ENCODE measurements around the gene TMEM106B. TPM values are rescaled to one million over a fixed set of nuclear protein-coding genes. Genes with fewer than 3 reads are reported as not detected.
"Not testable (repeated sequence)": the region's sequence is repeated elsewhere in the genome, so short reads cannot be mapped to it uniquely, and the experiment has no call there.

The TMEM106B gene
- total RNA-seq, result 10 to 100 TPM; 43.8 to 62.8 (median 49.0) TPM
- polyA plus RNA-seq, result 10 to 100 TPM in 1 of 2 donors, 1 to 10 TPM in 1; 9.0 to 10.6 TPM
- long read RNA-seq, donor 1, full-length matches to known transcripts, result 21 of 35 reads
- long read RNA-seq, donor 1, partial matches to known transcripts, result 5 of 35 reads
- long read RNA-seq, donor 1, other reads (novel, unspliced or antisense), result 9 of 35 reads
- long read RNA-seq, donor 2, full-length matches to known transcripts, result 43 of 56 reads
- long read RNA-seq, donor 2, partial matches to known transcripts, result 10 of 56 reads
- long read RNA-seq, donor 2, other reads (novel, unspliced or antisense), result 3 of 56 reads
- long read RNA-seq, donor 3, transcript TMEM106B-202 (8 exons, 2,126 nt), result major isoform, 66 of 132 reads
- long read RNA-seq, donor 3, partial matches to known transcripts, result 46 of 132 reads
- long read RNA-seq, donor 3, other reads (novel, unspliced or antisense), result 20 of 132 reads

- peak; percentile 99 to 100 (median 100) for ATAC-seq
- 1% methylated on average over 59 to 62 of the region's 62 CpGs for WGBS, 2 donors
- Histone ChIP-seq H3K27me3 (peaks cover 0 to 15% (median 0%) of the 10 kb centered on the region in 7 donors), H3K36me3 (peaks cover 0 to 17% (median 0%) of the 10 kb centered on the region in 9 donors), H3K4me1 (peaks cover 0 to 27% (median 17%) of the 10 kb centered on the region in 9 donors), H3K9me3 (no peaks in the 10 kb centered on the region), H3K4me3 (peak within 1 kb of the TSS; percentile 69 to 93 (median 80)), H3K27ac (peak within 1 kb of the TSS; percentile 89 to 97 (median 92))
- TF ChIP-seq CTCF (IDR thresholded peaks at IDR 0.05), result peak in 2 of 9 donors; percentile 18 to 26
- DNase-seq, result peak; percentile 95 to 98
- intact Hi-C loops (cut with DNase I), result no loop called here
These were observed at the start of gene TMEM106B for GRCh38 chr7:12211054-12211710. TSS of gene TMEM106B (plus strand) at chr7:12211294. CDS start at chr7:12214811, 3,517 bp downstream.

- Histone ChIP-seq H3K27ac (no peak overlapping the region), H3K27me3 (no peaks in the 10 kb centered on the region), H3K9me3 (peaks cover 0 to 26% (median 0%) of the 10 kb centered on the region in 11 donors), H3K4me1 (no peaks in the 10 kb centered on the region), H3K4me3 (no peak overlapping the region), H3K36me3 (no peaks in the 10 kb centered on the region)
- intact Hi-C loops (cut with DNase I), result no loop called here
- ATAC-seq, result no peak
- no peak for DNase-seq
- 47 to 51% methylated on average over 5 of the region's 5 CpGs for WGBS, 2 donors
- TF ChIP-seq CTCF (IDR thresholded peaks at IDR 0.05), result no peak
These were observed 48.5 kb upstream of the TMEM106B start for GRCh38 chr7:12162415-12163113.

GRCh38 chr7:12168065-12168464, 43.0 kb upstream of the TMEM106B start:
- H3K36me3 ChIP-seq; H3K4me3 ChIP-seq; intact Hi-C loops (cut with DNase I); H3K27ac ChIP-seq; ATAC-seq; H3K4me1 ChIP-seq; DNase-seq; H3K27me3 ChIP-seq: not testable (repeated sequence)
- H3K9me3 ChIP-seq, result peaks cover 0 to 46% (median 0%) of the 10 kb centered on the region in 11 donors
- WGBS, 2 donors, result 73 to 84% methylated on average over 3 of the region's 3 CpGs

GRCh38 chr7:12169981-12170820, 40.9 kb upstream of the TMEM106B start:
- intact Hi-C loops (cut with DNase I); H3K27ac ChIP-seq; ATAC-seq; H3K36me3 ChIP-seq; DNase-seq; H3K4me1 ChIP-seq; H3K4me3 ChIP-seq: not testable (repeated sequence)
- 71 to 82% methylated on average over 6 of the region's 6 CpGs for WGBS, 2 donors
- H3K27me3 ChIP-seq, result peaks cover 0 to 16% (median 0%) of the 10 kb centered on the region in 7 donors
- H3K9me3 ChIP-seq, result peaks cover 0 to 37% (median 0%) of the 10 kb centered on the region in 11 donors
